Inflammatory macrophage (primary cell): ENCODE data around the gene SMARCA1.
"Not testable (repeated sequence)": the region's sequence is repeated elsewhere in the genome, so short reads cannot be mapped to it uniquely, and the experiment has no call there.

Experiments used
- DNase-seq, 2 donors: peaks; one replicate each; pipeline ENCODE4 v3.0.0-alpha.2; 2020 to 2022
- total RNA-seq, 18 experiments: gene quantifications; one replicate each; lab custom pipeline; 2026; ENCODE audit warnings: mixed read lengths in 6 of 18, inconsistent platforms in 2 of 18; lab: John Stamatoyannopoulos, UW

The SMARCA1 gene, protein sequence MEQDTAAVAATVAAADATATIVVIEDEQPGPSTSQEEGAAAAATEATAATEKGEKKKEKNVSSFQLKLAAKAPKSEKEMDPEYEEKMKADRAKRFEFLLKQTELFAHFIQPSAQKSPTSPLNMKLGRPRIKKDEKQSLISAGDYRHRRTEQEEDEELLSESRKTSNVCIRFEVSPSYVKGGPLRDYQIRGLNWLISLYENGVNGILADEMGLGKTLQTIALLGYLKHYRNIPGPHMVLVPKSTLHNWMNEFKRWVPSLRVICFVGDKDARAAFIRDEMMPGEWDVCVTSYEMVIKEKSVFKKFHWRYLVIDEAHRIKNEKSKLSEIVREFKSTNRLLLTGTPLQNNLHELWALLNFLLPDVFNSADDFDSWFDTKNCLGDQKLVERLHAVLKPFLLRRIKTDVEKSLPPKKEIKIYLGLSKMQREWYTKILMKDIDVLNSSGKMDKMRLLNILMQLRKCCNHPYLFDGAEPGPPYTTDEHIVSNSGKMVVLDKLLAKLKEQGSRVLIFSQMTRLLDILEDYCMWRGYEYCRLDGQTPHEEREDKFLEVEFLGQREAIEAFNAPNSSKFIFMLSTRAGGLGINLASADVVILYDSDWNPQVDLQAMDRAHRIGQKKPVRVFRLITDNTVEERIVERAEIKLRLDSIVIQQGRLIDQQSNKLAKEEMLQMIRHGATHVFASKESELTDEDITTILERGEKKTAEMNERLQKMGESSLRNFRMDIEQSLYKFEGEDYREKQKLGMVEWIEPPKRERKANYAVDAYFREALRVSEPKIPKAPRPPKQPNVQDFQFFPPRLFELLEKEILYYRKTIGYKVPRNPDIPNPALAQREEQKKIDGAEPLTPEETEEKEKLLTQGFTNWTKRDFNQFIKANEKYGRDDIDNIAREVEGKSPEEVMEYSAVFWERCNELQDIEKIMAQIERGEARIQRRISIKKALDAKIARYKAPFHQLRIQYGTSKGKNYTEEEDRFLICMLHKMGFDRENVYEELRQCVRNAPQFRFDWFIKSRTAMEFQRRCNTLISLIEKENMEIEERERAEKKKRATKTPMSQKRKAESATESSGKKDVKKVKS
- total RNA-seq = 0.04 to 5.4 (median 0.24) reads per million in 18 experiments

DNA sequence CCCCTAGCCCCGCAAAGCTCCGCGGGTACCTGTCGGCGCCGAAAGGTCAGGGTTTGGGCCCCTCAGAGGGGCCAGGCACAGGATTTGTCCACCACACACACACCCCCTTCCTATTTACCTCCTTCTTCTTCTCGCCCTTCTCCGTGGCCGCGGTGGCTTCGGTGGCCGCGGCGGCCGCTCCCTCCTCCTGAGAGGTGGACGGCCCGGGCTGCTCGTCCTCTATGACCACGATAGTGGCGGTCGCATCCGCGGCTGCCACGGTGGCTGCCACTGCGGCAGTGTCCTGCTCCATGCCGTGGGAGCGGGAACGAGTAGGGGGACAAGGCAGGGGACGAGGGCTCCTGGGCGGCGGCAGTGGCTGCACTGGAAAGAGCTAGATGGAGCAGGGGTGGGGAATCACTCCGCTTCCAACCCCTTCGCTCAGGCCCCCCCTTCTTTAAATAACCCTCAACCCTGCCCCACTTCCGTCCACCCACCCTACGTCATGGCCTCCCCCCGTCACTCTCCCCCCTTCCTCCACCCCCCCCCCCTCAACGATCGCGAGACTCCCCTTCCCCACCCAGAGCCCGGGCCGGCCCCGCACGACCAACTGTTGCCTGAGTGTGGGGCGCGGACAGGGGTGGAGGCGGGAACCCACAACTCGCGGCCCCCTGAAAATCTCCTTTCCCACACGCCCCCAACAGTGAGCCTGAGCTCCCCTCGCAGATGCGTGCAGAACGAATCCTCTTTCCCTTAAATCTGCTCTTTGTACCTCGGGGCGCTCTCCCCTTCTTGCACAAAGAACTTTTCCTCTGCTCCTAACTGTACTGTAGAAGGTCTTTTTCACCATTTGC lies at the start of gene SMARCA1:
Gene SMARCA1, minus strand, starts transcription at position 412 of the 833 bp plus-strand sequence. Its CDS starts 120 bp downstream, at position 292.
- no peak for DNase-seq

DNA sequence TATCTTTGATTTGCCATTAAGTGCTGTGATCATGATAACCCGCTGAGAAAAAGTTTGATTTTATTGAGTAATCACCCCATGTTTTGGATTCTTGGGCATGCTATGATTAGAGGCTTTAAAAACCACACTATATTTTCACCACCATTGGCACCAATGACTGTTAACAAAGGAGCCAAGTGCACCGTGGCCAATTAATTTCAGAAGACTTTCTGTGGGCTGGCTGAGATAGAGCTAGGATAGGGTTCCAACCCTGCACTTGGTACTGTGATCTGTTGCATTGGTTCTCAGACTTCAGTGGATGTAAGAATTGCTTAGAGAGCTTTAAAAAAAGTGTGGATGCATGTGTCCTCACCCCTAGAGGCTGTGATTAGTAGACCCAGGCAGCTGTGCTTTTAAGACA lies 49.1 kb upstream of the SMARCA1 start:
- no peak for DNase-seq

DNA sequence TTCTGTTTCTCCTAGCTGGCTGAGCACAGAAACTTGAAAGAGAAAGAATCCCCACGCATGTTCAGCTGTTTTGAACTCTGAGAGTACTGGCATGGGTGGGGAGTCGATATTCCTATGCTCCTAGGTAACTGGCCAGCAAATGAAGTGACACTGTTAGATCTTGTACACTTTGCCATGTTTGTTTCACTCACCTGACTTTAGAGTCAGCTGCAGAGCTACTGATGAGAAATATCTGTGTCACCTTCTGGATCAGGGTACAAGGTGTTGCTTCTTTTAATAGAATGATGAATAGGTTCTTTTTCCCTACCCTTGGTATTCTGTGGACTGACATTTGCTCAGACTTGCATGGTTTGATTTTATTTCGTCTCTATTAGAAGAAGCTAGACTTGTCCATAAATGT lies 45.1 kb upstream of the SMARCA1 start:
- no peak for DNase-seq

DNA sequence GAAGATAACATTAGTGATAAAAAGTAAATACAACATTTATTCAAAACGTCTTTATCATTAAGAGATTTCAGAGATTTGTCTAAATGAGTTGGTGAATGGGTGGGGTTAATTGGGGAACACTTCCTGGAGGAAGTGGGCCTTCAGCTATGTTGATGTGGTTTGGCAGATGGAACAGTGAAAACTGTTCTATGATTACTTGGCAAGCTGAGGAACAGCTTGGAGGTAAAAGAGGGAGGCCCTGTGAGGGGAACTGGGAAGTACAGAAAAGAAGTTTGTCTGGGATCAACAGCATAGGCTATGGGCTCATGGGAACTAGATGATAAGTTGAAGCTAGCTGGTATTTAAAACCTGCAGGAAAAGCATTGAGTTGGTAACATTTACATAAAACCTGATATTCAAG lies 42.8 kb upstream of the SMARCA1 start:
- DNase-seq = no peak

DNA sequence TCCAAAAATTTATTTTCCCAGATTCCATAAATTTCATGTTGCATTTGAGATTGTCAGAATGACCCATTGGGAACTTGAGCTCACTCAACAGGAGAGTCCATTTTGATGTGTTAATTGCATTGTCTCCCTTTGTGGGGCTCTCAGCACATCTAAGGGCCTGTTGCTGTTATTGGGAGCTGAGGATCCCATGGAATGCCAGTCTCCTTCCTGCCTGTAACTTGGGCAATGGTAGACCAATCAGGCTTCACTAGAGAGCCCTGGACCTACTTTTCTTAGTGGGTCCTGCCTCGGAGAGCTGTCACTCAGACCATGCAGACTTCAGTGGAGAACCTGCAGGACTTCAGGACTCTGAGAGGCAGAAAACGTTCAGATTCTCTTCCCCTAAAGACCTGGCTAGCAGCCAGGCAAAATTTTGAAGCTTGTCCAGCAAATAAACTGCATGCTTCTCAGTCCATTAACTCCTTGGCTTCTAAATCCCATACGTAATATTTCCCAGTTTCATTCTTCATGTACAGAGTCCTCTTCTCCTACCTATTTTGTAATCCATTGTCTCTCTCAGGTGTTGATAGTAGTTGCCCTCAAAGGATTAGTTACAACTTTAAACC lies 41.9 kb upstream of the SMARCA1 start:
- DNase-seq = no peak

DNA sequence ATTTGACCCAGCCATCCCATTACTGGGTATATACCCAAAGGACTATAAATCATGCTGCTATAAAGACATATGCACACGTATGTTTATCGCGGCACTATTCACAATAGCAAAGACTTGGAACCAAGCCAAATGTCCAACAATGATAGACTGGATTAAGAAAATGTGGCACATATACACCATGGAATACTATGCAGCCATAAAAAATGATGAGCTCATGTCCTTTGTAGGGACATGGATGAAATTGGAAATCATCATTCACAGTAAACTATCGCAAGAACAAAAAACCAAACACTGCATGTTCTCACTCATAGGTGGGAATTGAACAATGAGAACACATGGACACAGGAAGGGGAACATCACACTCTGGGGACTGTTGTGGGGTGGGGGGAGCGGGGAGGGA lies 41.1 kb upstream of the SMARCA1 start:
- not testable (repeated sequence) for DNase-seq

DNA sequence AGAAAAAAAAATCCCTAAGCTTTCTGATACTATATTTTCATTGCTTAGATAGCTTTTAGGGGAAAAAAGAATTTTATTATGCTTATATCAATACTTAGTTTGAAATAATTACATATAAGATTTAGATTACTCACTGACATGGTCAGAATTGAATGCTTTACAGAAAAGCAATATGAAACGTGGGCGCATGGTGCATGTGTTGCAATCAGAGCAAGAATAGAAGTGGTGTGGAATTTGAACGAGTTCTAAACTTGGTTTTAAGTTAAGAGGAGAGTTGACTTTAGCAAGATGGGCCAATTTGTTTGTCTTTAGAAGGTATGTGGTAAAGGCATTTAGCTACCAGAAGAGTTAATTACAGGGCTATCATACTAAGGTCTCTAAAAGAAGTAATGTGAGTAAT lies 38.2 kb upstream of the SMARCA1 start:
- no peak for DNase-seq

DNA sequence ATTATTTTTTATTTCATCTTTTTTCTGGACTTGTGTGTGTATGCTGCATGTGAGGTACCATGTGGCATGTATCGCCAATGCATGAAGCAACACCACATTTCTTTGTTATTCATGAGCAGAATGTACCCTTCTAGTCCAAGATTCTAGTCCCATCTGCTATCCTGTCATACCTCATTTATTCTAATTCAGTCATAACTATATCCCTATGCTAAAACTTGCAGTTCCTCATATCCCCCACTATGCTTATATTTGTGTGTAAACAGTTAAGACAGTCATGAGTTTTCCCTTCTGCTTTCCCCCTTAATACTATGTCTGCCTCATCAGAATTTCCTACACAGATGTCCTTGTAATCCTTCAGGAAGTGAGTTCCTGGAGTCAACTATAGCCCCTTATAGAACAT lies 36.5 kb upstream of the SMARCA1 start:
- no peak for DNase-seq

DNA sequence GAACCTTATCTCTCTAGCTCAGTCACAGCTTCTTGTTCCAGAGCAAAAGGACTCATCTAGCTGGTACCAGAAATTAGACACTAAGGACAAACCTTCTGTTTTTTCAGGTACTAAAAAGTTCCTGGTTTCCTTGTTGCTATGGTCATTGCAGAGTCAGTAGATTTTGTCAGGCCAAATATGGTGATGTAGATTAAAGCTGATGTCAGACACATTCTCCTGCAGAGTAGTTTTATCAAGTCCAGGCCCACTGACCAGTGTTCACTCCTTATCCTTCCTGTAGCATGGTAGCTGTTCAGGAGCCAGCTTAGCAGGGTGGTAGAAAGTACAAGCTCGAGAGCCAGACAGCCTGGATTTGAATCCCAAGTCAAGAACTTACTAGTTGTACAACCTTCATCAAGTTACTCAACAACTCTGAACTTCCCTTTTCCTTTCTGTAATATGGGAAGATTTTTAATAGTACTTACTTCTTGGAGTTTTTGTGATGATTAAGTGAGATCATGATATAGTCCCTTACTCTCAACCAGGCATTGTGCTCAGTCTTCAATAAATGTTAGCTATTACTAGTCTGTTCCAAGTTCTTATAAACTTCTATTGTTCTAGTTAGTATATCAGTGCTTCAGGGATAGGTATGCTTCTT lies 34.7 kb upstream of the SMARCA1 start:
- no peak for DNase-seq

DNA sequence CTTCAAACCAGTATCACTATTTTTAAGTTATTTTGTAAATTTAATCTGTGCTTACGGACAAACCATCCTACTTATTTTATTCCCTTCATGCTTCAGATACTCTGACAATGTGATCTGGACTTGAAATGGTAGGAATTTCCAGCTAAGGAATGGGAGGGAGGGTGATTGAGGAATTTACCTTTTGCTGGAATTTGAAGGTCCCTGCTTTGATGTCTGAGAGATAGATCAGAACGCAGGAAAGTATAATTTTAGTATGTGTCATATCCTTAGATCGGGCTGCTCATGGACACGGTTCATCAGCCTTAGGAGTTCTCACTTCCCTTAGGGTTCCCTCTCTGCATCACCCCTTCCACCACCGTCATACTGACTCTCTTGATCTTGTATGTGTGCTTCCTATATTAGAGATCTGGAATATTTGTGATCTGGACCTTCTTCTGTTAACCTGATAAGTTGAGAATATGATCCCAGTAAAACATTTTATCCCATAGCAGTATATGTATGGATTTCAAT lies 33.6 kb upstream of the SMARCA1 start:
- DNase-seq = no peak

DNA sequence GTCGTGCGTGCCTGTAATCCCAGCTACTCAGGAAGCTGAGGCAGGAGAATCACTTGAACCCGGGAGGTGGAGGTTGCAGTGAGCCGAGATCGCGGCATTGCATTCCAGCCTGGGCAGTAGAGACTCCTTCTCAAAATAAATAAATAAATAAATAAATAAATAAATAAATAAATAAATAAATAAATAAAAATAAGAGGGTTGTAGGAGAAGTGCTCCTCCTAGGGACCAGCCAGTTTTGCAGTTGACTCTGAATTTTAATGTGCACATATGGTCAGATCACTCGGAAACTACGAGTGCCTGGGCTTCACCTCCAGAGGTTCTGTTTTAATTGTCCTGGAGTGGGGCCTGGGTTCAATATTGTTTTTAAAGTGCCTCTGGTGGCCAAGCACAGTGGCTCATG lies 31.5 kb upstream of the SMARCA1 start:
- not testable (repeated sequence) for DNase-seq

DNA sequence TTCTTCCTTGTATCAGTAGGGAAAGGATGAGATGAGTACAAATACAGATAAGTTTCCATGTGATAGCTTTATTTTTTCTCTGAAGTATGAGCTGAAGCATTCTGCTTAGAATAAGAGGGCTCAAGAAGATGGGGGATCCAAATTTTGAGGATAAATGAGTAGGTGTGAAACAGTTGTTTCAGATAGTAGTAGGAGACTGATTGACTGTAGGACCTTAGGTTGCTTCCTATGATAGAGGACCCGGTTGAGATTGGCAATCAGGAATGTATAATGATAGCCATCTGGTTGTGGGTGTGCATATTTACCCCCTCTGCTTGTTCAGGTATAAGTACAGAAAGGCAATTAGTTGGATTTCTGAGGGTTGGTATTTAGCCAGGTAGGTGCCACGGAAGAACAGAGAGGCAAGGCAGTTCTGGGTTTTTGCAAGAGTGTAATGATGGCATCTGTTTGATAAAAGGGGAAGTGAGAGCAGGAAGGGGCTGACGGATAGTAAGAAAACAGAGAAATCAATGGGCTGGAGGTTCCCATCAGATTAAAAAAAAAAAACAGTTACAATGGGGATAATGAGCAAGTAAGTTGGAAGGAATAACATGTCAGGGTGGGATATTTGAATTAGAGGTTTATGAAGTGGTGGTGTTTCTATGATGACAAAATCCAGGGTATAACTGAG lies 30.5 kb upstream of the SMARCA1 start:
- peak; percentile 3 to 13 for DNase-seq

DNA sequence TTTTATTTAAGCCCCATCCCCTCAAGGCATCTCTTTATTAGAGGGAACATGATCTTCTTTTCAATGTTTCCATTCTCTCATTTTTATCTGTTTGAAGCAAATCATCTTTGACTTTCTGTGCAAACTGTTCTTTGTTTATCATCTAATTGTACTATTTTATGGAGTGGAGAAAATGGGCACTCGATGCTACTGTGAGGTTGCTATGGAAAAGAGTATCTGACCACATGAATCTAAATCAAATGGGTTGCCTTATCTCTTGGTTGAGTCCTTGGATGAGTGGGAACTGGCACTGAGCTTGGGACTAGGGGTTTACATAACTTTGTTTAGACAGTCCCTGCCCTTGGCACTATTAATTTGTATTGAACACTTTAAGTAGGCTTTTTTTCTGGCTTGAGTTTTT lies 25.8 kb upstream of the SMARCA1 start:
- no peak for DNase-seq

DNA sequence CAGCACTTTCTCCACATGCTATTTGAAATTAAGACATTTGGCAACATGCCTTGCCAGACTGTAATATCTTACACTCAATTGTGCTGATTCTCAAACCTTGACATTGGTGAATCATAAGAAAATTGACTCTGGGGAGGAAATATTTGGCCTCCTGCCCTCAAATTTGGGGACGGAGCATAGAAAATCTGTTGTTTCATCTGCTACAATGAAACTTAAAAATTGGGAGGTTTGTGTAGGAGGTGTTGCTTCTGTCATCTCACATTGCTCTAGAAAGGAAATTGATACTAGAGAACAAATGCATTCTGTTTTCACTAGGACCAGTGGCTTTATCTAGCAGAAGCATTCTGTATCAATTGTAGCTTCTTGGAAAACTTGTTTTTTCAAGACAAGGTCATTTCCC lies 22.1 kb upstream of the SMARCA1 start:
- no peak for DNase-seq

DNA sequence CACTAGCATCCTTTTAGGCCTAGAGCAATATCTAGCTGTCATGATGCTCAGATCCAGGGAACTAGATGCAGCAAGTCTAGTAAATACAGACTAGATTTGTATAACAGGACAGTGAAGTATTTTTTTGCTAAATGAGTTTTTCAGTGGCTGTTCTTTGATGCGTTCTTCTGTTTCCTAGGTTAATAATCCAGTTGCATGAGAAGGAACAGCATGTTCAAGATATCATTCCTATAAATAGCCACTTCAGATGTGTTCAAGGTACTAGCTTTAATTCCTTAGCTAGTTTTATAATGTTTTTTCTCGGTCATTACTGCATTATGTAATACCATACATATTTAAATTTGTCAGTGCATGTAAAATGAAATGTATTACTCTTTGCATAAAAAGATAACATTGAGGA lies 21.5 kb upstream of the SMARCA1 start:
- no peak for DNase-seq

DNA sequence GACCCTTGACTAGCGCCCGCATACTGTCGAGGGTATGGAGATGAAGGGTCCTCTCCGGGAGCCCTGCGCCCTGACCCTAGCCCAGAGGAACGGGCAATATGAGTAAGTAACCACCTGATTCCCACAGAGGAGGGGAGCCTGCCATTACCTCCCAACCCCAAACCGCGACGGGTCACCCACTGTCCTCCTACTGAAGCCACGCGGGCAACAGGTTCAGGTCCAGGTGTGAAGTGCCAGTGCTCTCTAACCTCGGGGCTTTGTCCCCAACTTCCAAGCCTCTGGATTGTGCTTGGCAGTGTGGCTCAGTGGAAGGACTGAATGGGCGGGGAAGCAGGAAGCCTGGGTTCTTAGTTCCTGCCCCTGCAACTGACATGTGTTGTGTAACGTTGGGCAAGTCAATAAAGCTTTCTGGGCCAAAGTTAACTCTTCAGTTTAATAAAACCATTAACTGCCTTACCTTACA lies 17.5 kb upstream of the SMARCA1 start:
- peak in 1 of 2 donors; percentile 20 for DNase-seq

DNA sequence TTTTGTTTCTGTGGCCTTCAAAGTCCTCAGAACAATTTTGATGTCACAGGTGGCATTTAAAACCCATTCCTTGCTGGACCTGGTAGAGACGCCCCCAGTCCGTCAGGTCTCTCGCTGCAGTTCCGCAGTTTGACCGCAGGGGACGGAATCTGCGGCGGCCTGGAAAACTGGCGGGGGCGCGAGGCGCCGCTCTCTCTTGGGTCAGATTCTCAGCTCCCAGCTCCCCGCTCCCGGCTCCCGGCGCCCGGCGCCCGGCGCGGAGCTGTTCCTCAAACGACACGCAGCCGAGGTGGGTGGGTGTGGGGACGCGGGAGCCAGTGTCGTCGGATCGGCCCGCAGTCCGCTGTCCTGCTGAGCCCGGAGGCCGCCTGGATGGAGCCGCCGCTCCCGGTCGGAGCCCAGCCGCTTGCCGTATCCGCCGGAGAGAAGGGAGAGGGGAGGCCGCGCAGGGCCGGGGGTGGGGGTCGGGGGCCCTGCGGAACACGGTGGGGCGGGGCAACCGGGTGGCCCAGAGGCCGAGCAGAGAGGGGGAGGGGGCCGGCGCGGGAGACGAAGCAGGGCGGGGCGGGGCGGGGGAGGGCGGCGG lies 16.9 kb upstream of the SMARCA1 start, which contains the start of gene OCRL:
Gene OCRL, plus strand, starts transcription at position 192 of the 586 bp plus-strand sequence. Its CDS starts 181 bp downstream, at position 373.
- DNase-seq = peak; percentile 66 to 73

DNA sequence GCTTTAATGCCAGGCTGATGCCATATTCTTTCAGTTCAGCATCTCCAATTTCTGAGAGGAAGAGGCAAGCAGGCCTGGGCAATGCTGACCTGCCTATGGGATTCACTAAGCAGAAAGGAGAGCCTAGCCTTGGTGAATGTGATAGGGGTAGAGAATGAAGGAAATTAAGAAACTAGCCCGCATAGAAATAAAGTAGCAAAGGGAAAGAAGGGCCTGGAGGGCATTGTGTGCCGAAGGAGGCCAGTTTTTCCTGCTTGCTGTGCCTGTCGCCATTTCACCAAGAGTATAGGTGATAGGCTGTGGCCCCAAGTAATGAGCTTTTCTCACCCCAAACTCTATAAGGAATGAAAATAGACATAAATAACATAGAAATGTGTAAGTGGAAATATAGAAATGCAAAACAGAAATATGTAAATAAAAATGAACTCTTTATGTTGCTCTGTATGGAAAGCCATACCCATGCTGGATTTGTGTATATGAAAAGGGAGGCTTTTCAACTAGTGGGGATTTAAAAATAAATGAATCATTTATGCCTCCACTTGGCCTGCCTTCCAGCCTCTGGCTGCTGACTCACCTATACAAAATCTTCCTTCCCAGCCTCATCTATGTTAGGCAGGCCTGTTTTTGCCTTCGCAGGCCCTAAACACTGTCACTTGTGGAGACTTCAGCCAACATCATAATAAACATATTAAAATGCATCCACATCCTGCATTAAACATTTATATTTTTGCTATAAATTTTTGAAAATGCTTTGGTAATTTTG lies 11.7 kb upstream of the SMARCA1 start:
- DNase-seq = no peak

DNA sequence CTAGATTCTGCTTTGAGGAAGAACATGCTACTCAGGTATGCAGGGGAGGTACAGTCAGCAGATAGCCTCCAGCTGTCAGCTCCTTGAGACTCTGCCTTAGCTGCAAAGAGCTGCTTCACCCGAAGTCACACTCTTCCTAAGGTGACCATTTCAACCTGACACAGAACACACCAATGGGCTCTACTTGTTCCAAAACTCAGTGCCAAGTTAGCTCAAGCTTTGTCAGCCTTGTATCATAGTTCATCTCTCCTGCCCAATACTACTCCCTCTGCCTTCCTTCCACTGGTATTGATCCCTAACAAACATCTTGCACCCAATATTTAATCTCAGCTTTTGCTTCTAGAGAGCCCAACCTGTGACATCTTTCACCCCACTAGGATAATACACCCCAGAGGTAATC lies 7.8 kb upstream of the SMARCA1 start:
- DNase-seq = no peak
